T-helper 1 cell (primary cell): ENCODE data around the gene LHFPL4.
"Not testable (repeated sequence)": the region's sequence is repeated elsewhere in the genome, so short reads cannot be mapped to it uniquely, and the experiment has no call there.

ENCODE experiments used
- DNase-seq, 5 donors: peaks; one replicate each; pipeline ENCODE4 v3.0.0-alpha.2; 2012 to 2020

LHFPL4 gene

DNA sequence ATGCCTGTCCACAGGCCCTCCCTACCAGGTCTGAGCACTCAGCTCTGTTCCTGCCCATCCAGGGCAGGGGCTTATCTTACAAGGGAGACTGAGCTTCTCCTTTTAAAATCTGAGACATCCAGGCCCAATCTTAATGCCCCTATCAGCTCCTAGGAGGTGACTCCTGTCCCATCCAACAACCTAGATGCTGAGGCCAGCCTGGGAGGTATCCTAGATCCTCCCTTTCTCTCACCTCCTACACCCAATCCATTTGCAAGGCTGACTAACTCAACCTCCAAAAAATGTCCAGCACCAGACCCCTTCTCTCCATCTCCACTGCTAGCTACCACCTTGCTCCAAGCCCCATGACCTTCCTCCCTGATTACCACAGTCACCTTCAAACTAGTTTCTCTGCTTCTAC lies 17.4 kb downstream of the LHFPL4 start:
- no peak for DNase-seq

DNA sequence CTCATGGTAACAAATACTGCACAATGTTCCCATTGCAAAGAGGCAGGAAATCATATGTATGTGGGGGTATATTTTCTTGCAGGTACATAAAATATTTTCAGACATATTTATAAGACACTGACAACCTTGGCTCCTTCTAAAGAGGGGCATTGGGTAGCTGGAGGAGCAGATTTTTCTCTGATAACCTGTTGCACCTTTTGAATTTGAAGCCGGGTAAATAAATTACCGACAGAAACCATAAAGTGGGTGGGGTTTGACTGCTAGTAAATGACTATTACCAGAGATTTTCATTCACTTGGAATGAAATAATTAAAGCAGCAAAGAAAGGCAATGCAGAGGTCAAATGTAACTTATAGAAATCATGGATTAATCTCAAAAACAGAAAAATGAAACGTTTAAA lies 19.2 kb downstream of the LHFPL4 start:
- DNase-seq: no peak

- DNase-seq: no peak
Measured at GRCh38 chr3:9525078-9525477, 28.5 kb downstream of the LHFPL4 start.

DNA sequence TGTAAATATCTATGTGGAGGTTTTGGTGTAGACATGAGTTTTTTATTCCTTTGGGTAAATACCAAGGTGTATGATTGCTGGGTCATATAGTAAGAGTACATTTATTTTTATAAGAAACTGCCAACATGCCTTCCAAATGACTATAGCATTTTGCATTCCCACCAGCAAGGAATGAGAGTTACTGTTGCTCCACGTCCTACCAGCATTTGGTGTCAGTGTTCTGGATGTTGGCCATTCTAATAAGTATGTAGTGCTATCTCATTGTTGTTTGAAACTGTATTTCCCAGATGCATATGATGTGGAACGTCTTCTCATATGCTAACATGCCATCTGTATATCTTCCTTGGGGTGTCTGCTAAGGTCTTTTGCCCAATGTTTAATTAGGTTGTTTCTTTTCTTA lies 38.7 kb downstream of the LHFPL4 start:
- no peak for DNase-seq

DNA sequence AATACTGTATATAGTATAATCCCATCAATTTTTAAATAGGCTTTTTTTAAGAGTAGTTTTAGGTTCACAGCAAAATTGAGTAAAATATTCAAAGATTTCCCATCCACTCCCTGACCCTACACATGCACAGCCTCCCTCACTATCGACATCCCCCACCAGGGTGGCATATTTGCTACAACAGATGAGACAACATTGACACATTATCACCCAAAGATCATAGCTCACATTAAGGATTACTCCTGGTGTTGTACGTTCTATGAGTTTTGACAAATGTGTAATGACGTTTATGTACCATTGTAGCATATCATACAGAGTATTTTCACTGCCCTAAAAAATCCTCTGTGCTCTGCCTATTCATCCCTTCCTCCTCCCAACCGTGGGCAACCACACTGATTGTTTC lies 39.3 kb downstream of the LHFPL4 start:
- no peak for DNase-seq

DNA sequence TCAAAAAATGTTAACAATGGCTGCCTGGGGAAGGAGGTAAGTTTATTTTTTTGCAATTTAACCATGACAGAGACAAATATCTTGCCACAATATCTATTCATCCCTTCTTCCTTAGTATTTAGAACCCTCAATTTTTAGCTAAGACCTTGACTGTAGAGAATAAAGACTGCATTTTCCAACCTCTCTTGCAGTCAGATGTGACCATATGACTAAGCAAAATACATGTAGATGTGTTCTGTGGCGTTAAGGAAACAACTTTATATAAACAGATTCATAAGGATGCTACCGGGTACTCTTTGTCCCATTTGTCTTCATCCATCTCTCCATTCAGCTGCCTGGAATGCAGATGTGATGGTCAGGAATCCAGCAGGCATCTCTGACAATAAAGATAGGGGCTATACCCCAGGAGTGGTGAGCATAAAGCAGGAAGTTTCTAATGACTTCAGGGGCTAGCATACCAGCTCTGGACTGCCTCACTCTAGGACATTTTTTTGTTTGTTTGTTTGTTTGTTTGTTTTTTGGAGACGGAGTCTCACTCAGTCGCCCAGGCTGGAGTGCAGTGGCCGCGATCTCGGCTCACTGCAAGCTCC lies 41.1 kb downstream of the LHFPL4 start:
- no peak for DNase-seq

- no peak for DNase-seq
Measured at GRCh38 chr3:9508781-9509180, 44.8 kb downstream of the LHFPL4 start.

DNA sequence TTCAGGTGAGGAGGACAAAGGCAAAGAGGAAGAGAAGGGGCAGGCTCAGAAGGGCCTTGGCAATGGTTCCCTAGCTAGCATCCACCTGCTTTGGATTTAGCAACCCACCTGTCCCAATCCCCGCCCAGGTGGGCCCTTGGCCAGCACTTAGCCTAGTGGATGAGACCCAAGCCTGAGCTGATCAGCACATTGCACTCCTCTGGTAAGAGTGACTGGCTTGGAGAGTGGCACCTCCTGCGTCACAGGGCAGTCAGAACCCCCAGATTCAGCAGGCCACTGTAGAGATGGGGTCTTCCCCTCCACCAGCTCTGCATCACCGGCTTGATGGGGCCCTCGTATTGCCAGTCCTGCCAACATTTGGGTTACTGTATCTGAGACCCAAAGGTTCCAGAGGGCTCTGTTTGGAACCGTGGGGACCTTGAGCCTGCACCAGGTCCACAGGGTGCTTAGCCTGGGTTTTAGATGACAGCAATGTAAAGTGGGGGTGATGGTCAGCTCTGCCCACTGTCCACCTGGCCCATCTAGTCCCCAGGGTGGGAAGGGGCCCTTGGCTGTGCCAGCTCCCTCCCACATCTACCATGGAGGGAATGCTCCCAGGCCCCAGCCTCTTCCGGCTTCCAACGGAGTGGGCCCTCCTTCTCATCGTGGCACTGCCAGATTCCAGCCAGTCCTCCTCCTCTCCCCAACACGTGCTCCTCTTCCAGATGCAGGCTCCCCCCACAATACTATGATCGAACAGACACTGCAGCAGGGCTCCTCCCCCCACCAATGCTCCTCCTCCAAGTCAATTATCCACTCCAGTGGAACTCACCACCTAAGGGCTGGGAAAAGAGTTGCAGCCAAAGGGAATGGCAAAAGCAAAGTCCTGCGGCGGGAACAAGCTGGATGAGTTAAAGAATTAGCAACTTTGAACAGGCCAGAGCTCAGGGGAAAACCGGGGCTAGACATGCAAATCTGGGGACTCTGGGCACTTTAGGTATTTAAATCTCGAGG lies 45.7 kb downstream of the LHFPL4 start:
- DNase-seq: no peak

DNA sequence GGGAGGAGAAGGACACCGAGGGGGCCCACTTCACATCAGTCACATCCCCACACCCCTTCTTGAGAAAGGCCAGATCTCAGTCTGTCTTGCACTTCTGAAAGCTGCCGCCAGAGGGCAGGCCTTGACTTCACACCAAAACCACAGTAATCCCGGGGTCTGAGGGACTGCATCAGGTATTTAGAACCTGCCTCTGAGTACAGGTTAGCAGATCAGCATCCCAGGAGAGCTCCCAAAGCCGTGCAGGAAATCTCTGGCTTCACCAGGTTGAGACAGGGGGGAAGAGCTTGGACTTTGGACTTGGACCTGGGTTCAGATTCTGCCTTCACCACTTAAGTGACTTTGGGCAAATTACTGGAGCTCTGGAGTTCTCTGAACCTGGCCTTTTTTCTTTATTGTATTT lies 50.3 kb downstream of the LHFPL4 start:
- DNase-seq: peak in 4 of 5 donors; percentile 34 to 65 (median 50)

DNA sequence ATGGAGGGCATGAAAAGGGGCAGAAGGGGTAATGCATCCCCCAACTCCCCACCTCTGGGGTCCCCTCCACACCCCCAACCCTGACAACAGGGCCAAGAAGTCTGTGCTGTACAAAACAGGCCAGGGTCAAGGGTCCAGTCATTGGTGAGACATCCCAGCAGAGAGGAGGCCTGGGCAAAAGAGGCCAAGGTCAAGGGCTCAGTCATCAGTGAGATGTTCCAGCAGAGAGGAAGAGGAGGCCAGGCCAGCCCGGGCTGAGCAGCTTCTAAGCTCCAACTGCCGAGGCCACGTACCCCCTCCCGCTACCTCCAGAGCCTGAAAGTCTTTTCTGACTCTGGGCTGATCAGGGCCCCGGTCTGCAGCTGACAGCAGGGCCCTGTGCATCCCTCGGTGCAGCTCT lies 52.4 kb downstream of the LHFPL4 start:
- no peak for DNase-seq

DNA sequence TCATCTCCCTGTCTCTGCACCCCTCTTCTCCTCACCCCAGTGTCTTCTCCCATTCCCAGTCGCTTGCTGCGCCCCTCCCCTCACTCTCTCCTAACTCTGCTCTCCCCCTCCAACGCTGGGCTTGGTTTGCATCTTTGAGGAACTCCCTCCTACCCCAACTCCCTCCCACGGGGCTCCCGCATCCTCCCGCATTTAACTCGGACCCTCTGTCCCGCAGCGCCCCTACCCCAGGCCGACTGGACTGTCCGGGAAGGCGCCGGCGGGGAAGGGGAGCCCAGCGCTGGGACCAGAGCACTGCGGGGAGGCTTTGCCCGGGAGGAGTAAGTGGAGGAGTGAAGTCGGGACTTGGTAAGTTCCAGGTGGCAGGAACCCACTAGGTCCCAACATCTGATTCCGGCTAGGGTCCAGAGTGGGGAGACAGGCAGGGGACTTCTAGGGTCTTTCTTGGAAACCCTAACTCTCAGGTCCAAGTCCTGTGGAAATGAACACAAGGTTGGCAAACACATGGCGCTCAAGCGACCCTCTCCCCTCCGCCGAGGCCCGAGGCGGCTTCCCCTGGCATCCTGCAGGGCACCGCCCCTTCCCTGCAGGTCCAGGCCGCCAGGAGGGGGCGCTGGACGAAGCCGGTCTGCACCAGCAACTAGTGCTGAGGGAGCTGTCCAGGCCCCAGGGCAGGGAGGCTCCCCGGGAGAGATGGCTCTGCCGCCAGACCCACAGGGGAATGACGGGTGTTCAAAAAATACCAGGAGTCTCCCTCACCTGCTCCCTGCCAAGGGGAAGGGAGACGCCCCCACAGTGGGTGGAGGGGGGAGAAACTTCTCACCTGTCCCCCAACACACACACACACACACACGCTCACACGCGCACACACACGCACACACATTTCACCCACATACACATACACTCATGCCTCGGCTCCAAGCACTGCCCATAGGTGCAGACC lies 53.2 kb downstream of the LHFPL4 start:
- peak; percentile 24 to 60 (median 48) for DNase-seq

DNA sequence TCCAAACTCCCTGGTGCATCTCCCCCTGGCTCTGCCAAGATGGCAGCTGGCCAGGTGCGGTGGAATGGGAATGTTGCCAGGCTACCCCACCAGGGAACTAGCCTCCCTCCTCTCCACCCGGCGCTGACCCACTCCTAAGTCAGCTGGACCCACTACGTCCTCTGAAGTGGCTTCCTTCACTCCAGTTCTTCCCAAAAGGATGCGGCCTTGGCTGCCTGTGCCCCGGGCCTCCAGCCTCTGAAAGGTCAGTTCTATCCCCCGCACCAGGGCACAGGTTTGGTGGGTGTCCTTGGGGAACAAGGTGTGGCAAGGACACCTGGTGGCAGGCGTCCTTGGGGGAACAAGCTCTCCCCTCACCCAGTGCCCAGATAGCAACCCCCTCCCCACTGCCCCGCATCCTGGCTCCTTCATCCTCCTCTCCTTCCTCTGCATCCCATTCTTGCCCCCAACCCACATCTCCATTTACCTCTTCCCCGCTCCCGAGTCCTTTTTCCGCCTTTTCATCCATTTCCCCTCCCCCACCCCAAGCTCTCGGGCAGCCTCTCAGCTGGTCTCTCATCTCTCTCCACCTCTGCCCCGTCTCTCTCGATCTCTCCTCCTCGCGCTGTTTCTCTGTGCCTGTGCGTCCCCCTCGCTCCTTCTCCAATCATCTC lies 54.0 kb downstream of the LHFPL4 start:
- DNase-seq: no peak

DNA sequence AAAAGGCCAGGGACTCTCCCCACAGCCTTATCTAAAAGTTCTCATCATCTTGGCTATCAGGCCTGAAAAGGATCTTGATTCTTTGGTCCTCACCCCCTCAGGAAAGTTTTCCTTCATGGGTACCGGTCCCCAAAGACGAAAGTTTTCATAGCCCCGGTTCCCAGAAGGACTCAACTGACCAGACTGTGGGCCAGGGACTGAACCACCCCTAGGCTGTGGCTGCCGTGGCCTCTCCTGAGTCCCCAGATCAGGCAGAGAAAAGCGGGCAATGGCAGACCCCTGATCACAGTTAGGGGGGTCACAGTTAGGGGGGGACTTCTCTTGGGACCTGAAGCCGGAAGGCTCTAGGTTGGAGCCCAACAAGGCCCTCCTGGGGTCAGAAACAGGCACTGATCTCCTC lies 54.8 kb downstream of the LHFPL4 start:
- no peak for DNase-seq

- no peak for DNase-seq
Measured at GRCh38 chr3:9497821-9498565, 55.6 kb downstream of the LHFPL4 start.

- DNase-seq: no peak
Measured at GRCh38 chr3:9496893-9497292, 56.7 kb downstream of the LHFPL4 start.

- not testable (repeated sequence) for DNase-seq
Measured at GRCh38 chr3:9494036-9494435, 59.6 kb downstream of the LHFPL4 start.

GRCh38 chr3:9491506-9491905 lies 62.1 kb downstream of the LHFPL4 start:
- DNase-seq: no peak

GRCh38 chr3:9485248-9485647 lies 68.4 kb downstream of the LHFPL4 start:
- no peak for DNase-seq

GRCh38 chr3:9480265-9480664 lies 73.4 kb downstream of the LHFPL4 start:
- no peak for DNase-seq

DNA sequence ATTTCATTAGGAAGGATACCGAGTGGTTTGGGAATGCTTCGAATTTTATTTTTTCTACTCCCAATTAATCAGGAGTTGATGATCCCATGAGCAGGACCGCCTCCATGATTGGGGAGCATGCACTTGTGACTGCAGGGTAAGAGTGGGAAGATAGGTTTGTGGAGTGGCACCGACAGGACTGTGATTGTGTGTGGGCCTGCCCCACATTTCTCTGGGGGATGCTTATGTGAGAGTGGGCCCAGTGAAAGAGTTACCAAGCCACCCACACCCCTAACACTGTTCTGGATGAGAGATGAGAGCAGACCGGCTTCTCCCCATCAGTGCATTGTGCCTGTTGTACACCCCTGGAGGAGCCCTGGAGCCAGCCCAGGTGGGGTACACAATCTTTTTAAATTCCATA lies 76.7 kb downstream of the LHFPL4 start:
- no peak for DNase-seq

DNA sequence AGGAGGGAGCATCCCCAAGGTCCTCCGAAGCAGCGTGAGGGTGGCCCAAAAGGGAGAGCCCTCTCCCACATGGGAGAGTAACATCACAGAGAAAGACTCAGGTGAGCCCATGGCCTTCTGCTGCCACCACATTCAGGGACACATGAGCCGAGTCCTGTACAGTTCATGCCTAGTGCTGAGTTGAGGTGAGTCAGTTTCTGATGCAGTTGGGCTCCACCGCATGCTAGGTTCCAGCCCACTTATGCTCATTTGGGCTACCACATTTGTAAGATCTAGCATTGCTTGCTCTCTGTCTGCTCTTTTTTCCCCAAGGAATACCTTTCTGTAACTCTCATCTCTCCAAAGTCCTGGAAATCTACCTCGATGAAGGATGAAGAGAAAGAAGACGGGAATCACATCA lies 79.1 kb downstream of the LHFPL4 start:
- DNase-seq: no peak
